HepG2 (cell line): ENCODE data around the gene MAP3K3. TPM values are rescaled to one million over a fixed set of nuclear protein-coding genes. Genes with fewer than 3 reads are reported as not detected.

Source experiments
- ARHGAP35 ChIP-seq: sonication (generic); formaldehyde crosslinking; IDR thresholded peaks from 2 replicates; pipeline ENCODE4 v1.9.0; 2022; ENCODE audit warnings: mild to moderate bottlenecking, inconsistent platforms, moderate library complexity, missing genetic modification reagents, borderline replicate concordance
- CCDC6 ChIP-seq: sonication (generic); formaldehyde crosslinking; IDR thresholded peaks from 2 replicates; pipeline ENCODE4 v1.8.1; 2022; ENCODE audit warnings: mild to moderate bottlenecking, missing genetic modification reagents, moderate library complexity
- MYNN ChIP-seq: sonication (generic); formaldehyde crosslinking; IDR thresholded peaks from 2 replicates; pipeline ENCODE4 v1.4.0; 2020; ENCODE audit warnings: mild to moderate bottlenecking, low read depth, missing genetic modification reagents
- NFE2L1 ChIP-seq: sonication (generic); formaldehyde crosslinking; IDR thresholded peaks from 2 replicates; pipeline ENCODE4 v1.4.0; 2020; ENCODE audit warnings: missing genetic modification reagents, mild to moderate bottlenecking, borderline replicate concordance
- NFYC ChIP-seq: IDR thresholded peaks from 2 replicates; pipeline ENCODE4 v1.6.1; 2016; ENCODE audit warnings: missing genetic modification reagents, missing compliant biosample characterization
- PRDM10 ChIP-seq: sonication (generic); formaldehyde crosslinking; IDR thresholded peaks from 2 replicates; pipeline ENCODE4 v1.4.0; 2020; ENCODE audit warnings: low read depth, missing genetic modification reagents
- SNAPC4 ChIP-seq: sonication (generic); formaldehyde crosslinking; IDR thresholded peaks from 2 replicates; pipeline ENCODE4 v1.4.0; 2020; ENCODE audit warnings: mild to moderate bottlenecking, missing genetic modification reagents
- SNAPC5 ChIP-seq: sonication (generic); formaldehyde crosslinking; IDR thresholded peaks from 2 replicates; pipeline ENCODE4 v1.8.1; 2023; ENCODE audit warnings: mild to moderate bottlenecking, missing genetic modification reagents, borderline replicate concordance
- SOX5 ChIP-seq: IDR thresholded peaks from 2 replicates; pipeline ENCODE4 v1.6.1; 2016; ENCODE audit warnings: borderline replicate concordance
- ZNF33A ChIP-seq: sonication (generic); formaldehyde crosslinking; IDR thresholded peaks from 2 replicates; pipeline ENCODE4 v1.5.1; 2020; ENCODE audit warnings: missing genetic modification reagents, mild to moderate bottlenecking, moderate library complexity, borderline replicate concordance
- ZNF414 ChIP-seq: sonication (generic); formaldehyde crosslinking; IDR thresholded peaks from 2 replicates; pipeline ENCODE4 v1.5.0; 2020; ENCODE audit warnings: missing genetic modification reagents
- ZNF432 ChIP-seq: sonication (generic); formaldehyde crosslinking; IDR thresholded peaks from 2 replicates; pipeline ENCODE4 v1.5.0; 2020; ENCODE audit warnings: missing genetic modification reagents, mild to moderate bottlenecking, borderline replicate concordance
- ZNF777 ChIP-seq: sonication (generic); formaldehyde crosslinking; IDR thresholded peaks from 2 replicates; pipeline ENCODE4 v1.4.0; 2020; ENCODE audit warnings: missing genetic modification reagents
- ZUFSP ChIP-seq: sonication (generic); formaldehyde crosslinking; IDR thresholded peaks from 2 replicates; pipeline ENCODE4 v1.9.0; 2021; ENCODE audit warnings: missing genetic modification reagents, mild to moderate bottlenecking, borderline replicate concordance
- polyA plus RNA-seq, 8 experiments: library from polyadenylated mRNA; depleted of rRNA in 3 of 8; stranded (reverse) in 7 of 8; unstranded in 1 of 8; fragments of >200 nt; fragmentation: Illumina TruSeq in 4 of 8; extraction: Trizol in 4 of 8; gene quantifications; 2 replicates each; pipeline versions ENCODE4 v1.2.1 to v1.2.3, GENCODE V29; 2011 to 2016; ENCODE audit warnings: low read depth in 4 of 8, missing spikeins in 1 of 8, mixed read lengths in 1 of 8; ENCODE audit not compliant: insufficient read depth in 1 of 8
- total RNA-seq, 5 experiments: library from RNA; depleted of rRNA; stranded (reverse); fragments of >200 nt; fragmentation: Illumina TruSeq; extraction: Trizol; gene quantifications; 2 replicates each; pipeline ENCODE4 v1.2.3, GENCODE V29; 2016; ENCODE audit warnings: low read depth in 1 of 5

MAP3K3 gene
- total and polyA plus RNA-seq, 2 of the 13 experiments (the other 11 are each of a cell fraction or from before 2014, with no cell fraction given), result 17.7 to 21.8 TPM

- no peak for TF ChIP-seq ZNF33A (CRISPR knock-in tag)
- no peak for TF ChIP-seq SNAPC4
- no peak for TF ChIP-seq SNAPC5 (CRISPR knock-in tag)
- TF ChIP-seq MYNN, result no peak
- no peak for TF ChIP-seq ARHGAP35 (CRISPR knock-in tag)
- no peak for TF ChIP-seq NFE2L1 (CRISPR knock-in tag)
- 0 out of 2 replicates have a peak, but pooled peaks have one; percentile 16 for TF ChIP-seq SOX5
- TF ChIP-seq PRDM10 (CRISPR knock-in tag), result no peak
- TF ChIP-seq ZUFSP (CRISPR knock-in tag), result no peak
- no peak for TF ChIP-seq NFYC
- no peak for TF ChIP-seq ZNF414 (CRISPR knock-in tag)
- no peak for TF ChIP-seq ZNF777 (CRISPR knock-in tag)
- no peak for TF ChIP-seq CCDC6
- no peak for TF ChIP-seq ZNF432
These were observed 20.5 kb upstream of the MAP3K3 start (continued) for GRCh38 chr17:63601439-63602371.
